H9 (cell line): Measurements from ENCODE around the gene LCMT1. TPM values are rescaled to one million over a fixed set of nuclear protein-coding genes. Genes with fewer than 3 reads are reported as not detected.

Experiments
- DNase-seq: peaks from one replicate; pipeline ENCODE4 v3.0.0-alpha.2; 2017
- H2AFZ ChIP-seq: one replicate; pipeline ENCODE4 v1.6.1; 2013; ENCODE audit warnings: mild to moderate bottlenecking, low read length, control low read depth, moderate library complexity
- H2AK5ac ChIP-seq: 2 replicates; pipeline ENCODE4 v1.6.1; 2013; ENCODE audit warnings: low read length, control low read depth, mixed read lengths; ENCODE audit not compliant: insufficient read length
- H2BK120ac ChIP-seq: one replicate; pipeline ENCODE4 v1.6.1; 2013; ENCODE audit warnings: low read depth, mild to moderate bottlenecking, low read length, control low read depth, inconsistent platforms; ENCODE audit not compliant: poor library complexity, severe bottlenecking
- H2BK12ac ChIP-seq: 2 replicates; pipeline ENCODE4 v1.6.1; 2013; ENCODE audit warnings: low read length, control low read depth, mixed read lengths, low read depth; ENCODE audit not compliant: insufficient read length
- H2BK15ac ChIP-seq: 2 replicates; pipeline ENCODE4 v1.6.1; 2013; ENCODE audit warnings: low read depth, low read length, control low read depth
- H2BK20ac ChIP-seq: one replicate; pipeline ENCODE4 v1.6.1; 2013; ENCODE audit warnings: low read depth, mild to moderate bottlenecking, low read length, control low read depth, inconsistent platforms; ENCODE audit not compliant: poor library complexity, severe bottlenecking
- H2BK5ac ChIP-seq: 2 replicates; pipeline ENCODE4 v1.6.1; 2013; ENCODE audit warnings: low read length, control low read depth, mixed read lengths; ENCODE audit not compliant: insufficient read length
- H3K14ac ChIP-seq: 2 replicates; pipeline ENCODE4 v1.6.1; 2013; ENCODE audit warnings: low read length, control low read depth; ENCODE audit not compliant: insufficient read depth
- H3K18ac ChIP-seq: 2 replicates; pipeline ENCODE4 v1.6.1; 2013; ENCODE audit warnings: low read depth, mild to moderate bottlenecking, mixed read lengths, low read length, control low read depth; ENCODE audit not compliant: insufficient read length
- H3K23ac ChIP-seq: 2 replicates; pipeline ENCODE4 v1.6.1; 2013; ENCODE audit warnings: low read length, control low read depth, mixed read lengths, low read depth; ENCODE audit not compliant: insufficient read length
- H3K23me2 ChIP-seq: 2 replicates; pipeline ENCODE4 v1.6.1; 2013; ENCODE audit warnings: low read depth, mild to moderate bottlenecking, mixed read lengths, low read length, control low read depth; ENCODE audit not compliant: insufficient read length, poor library complexity, severe bottlenecking
- H3K27ac ChIP-seq: 2 replicates; pipeline ENCODE4 v1.5.1; 2013; ENCODE audit warnings: low read length, control low read depth, mixed read lengths, low read depth; ENCODE audit not compliant: insufficient read length
- H3K27me3 ChIP-seq: 2 replicates; pipeline ENCODE4 v1.6.1; 2013; ENCODE audit warnings: low read length, control low read depth, inconsistent platforms; ENCODE audit not compliant: insufficient read depth
- H3K4ac ChIP-seq: 2 replicates; pipeline ENCODE4 v1.6.1; 2013; ENCODE audit warnings: low read depth, mild to moderate bottlenecking, control low read depth, inconsistent platforms, low read length, moderate library complexity
- H3K4me1 ChIP-seq: 2 replicates; pipeline ENCODE4 v1.6.1; 2013; ENCODE audit warnings: low read length, control low read depth, inconsistent platforms; ENCODE audit not compliant: insufficient read depth
- H3K4me2 ChIP-seq: 2 replicates; pipeline ENCODE4 v1.6.1; 2013; ENCODE audit warnings: low read length, control low read depth, mixed read lengths; ENCODE audit not compliant: insufficient read length, insufficient read depth
- H3K56ac ChIP-seq: 2 replicates; pipeline ENCODE4 v1.6.1; 2013; ENCODE audit warnings: low read depth, mild to moderate bottlenecking, mixed read lengths, low read length, control low read depth; ENCODE audit not compliant: insufficient read length
- H3K79me1 ChIP-seq: 2 replicates; pipeline ENCODE4 v1.6.1; 2013; ENCODE audit warnings: low read depth, mild to moderate bottlenecking, moderate library complexity, low read length, control low read depth, inconsistent platforms; ENCODE audit not compliant: insufficient read depth, poor library complexity, severe bottlenecking
- H3K79me2 ChIP-seq: 2 replicates; pipeline ENCODE4 v1.6.1; 2013; ENCODE audit warnings: low read length, control low read depth, inconsistent platforms; ENCODE audit not compliant: insufficient read depth
- H3K9ac ChIP-seq: 2 replicates; pipeline ENCODE4 v1.6.1; 2013; ENCODE audit warnings: low read length, control low read depth, mixed read lengths; ENCODE audit not compliant: insufficient read length; ENCODE audit errors: extremely low read depth
- H3K9me3 ChIP-seq: one replicate; pipeline ENCODE4 v1.6.1; 2013; ENCODE audit warnings: low read depth, low read length, inconsistent platforms; ENCODE audit not compliant: control insufficient read depth
- H3T11ph ChIP-seq: one replicate; pipeline ENCODE4 v1.6.1; 2013; ENCODE audit warnings: mild to moderate bottlenecking, low read length, control low read depth, inconsistent platforms
- H4K20me1 ChIP-seq: one replicate; pipeline ENCODE4 v1.6.1; 2013; ENCODE audit not compliant: control insufficient read depth, insufficient read length, insufficient read depth
- H4K5ac ChIP-seq: 2 replicates; pipeline ENCODE4 v1.6.1; 2013; ENCODE audit warnings: low read depth, mild to moderate bottlenecking, mixed read lengths, low read length, control low read depth; ENCODE audit not compliant: insufficient read length
- H4K8ac ChIP-seq: replicated peaks from 2 replicates; pipeline ENCODE4 v1.6.1; 2013; ENCODE audit warnings: low read length, control low read depth, mixed read lengths, low read depth; ENCODE audit not compliant: insufficient read length
- H4K91ac ChIP-seq: 2 replicates; pipeline ENCODE4 v1.6.1; 2013; ENCODE audit warnings: low read depth, mild to moderate bottlenecking, moderate library complexity, mixed read lengths, low read length, control low read depth; ENCODE audit not compliant: insufficient read length
- H3K27ac Mint-ChIP-seq, 3 experiments: 2 replicates in 2 of 3; 3 replicates in 1 of 3; pipeline ENCODE4 v1.8.0; 2020 to 2021; ENCODE audit warnings: mixed read lengths in 3 of 3, mild to moderate bottlenecking in 1 of 3, moderate library complexity in 1 of 3
- H3K27me3 Mint-ChIP-seq: 2 replicates; pipeline ENCODE4 v1.8.0; 2021; ENCODE audit warnings: low read depth, mild to moderate bottlenecking, moderate library complexity, mixed read lengths
- H3K36me3 Mint-ChIP-seq, 3 experiments: 2 replicates in 2 of 3; 3 replicates in 1 of 3; pipeline ENCODE4 v1.8.0; 2020 to 2021; ENCODE audit warnings: low read depth in 3 of 3, mixed read lengths in 3 of 3; ENCODE audit not compliant: insufficient read depth in 1 of 3
- H3K4me1 Mint-ChIP-seq, 2 experiments: 2 replicates each; pipeline ENCODE4 v1.8.0; 2020; ENCODE audit warnings: mixed read lengths in 2 of 2
- H3K4me3 Mint-ChIP-seq, 2 experiments: 2 replicates in 1 of 2; 3 replicates in 1 of 2; pipeline ENCODE4 v1.8.0; 2020 to 2021; ENCODE audit warnings: mild to moderate bottlenecking in 2 of 2, mixed read lengths in 2 of 2, moderate library complexity in 1 of 2
- H3K9me3 Mint-ChIP-seq, 2 experiments: 2 replicates in 1 of 2; 3 replicates in 1 of 2; pipeline ENCODE4 v1.8.0; 2020; ENCODE audit warnings: mild to moderate bottlenecking in 2 of 2, mixed read lengths in 2 of 2, moderate library complexity in 1 of 2
- WGBS: extraction: QIAGEN DNeasy Blood & Tissue Kit; methylation state at CpG from one replicate; pipeline ENCODE4 v1.1.7; 2013; ENCODE audit warnings: missing lambda C conversion rate, low lambda C conversion rate, mixed read lengths; ENCODE audit not compliant: insufficient read length; ENCODE audit errors: extremely low coverage; 5-methylcytosine and 5-hydroxymethylcytosine counted together
- total RNA-seq: library from RNA; stranded (reverse); gene quantifications from 2 replicates; pipeline ENCODE4 v1.2.1, GENCODE V29; 2021
- TF ChIP-seq, protein P1 (sequence below): fragments of 200-600 bp; sonication (generic); conservative IDR thresholded peaks from 3 replicates; pipeline ENCODE4 v1.8.0; 2021; ENCODE audit warnings: antibody characterized with exemption, mild to moderate bottlenecking

The LCMT1 gene
- total RNA-seq, 1 experiment from 2014 or later = 81.2 TPM

GRCh38 chr16:25172831-25173230, 61.3 kb downstream of the LCMT1 start:
- H3K4ac ChIP-seq = no peak overlapping the region
- no peak overlapping the region for H2AK5ac ChIP-seq
- Mint-ChIP-seq H3K27me3 (no peaks in the 10 kb centered on the region), H3K4me1 (no peaks in the 10 kb centered on the region), H3K36me3 (peaks cover 19 to 60% (median 52%) of the 10 kb centered on the region in 3 experiments; a peak in 6 of 7 replicates), H3K27ac (no peak overlapping the region; a peak in 1 of 7 replicates), H3K4me3 (no peak overlapping the region), H3K9me3 (no peaks in the 10 kb centered on the region)
- H3K27ac ChIP-seq = no peak overlapping the region
- H2BK120ac ChIP-seq = no peak overlapping the region
- no peak overlapping the region for H2BK20ac ChIP-seq
- no peak overlapping the region for H2BK12ac ChIP-seq
- H3K4me2 ChIP-seq = no peak overlapping the region
- no peaks in the 10 kb centered on the region for H4K20me1 ChIP-seq
- H3K4me1 ChIP-seq = no peaks in the 10 kb centered on the region
- no peaks in the 10 kb centered on the region for H3K79me1 ChIP-seq
- no peak overlapping the region for H3K56ac ChIP-seq
- TF ChIP-seq, protein P1, sequence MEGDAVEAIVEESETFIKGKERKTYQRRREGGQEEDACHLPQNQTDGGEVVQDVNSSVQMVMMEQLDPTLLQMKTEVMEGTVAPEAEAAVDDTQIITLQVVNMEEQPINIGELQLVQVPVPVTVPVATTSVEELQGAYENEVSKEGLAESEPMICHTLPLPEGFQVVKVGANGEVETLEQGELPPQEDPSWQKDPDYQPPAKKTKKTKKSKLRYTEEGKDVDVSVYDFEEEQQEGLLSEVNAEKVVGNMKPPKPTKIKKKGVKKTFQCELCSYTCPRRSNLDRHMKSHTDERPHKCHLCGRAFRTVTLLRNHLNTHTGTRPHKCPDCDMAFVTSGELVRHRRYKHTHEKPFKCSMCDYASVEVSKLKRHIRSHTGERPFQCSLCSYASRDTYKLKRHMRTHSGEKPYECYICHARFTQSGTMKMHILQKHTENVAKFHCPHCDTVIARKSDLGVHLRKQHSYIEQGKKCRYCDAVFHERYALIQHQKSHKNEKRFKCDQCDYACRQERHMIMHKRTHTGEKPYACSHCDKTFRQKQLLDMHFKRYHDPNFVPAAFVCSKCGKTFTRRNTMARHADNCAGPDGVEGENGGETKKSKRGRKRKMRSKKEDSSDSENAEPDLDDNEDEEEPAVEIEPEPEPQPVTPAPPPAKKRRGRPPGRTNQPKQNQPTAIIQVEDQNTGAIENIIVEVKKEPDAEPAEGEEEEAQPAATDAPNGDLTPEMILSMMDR = no peak
- no CpG with 5 or more reads among the region's 8 CpGs for WGBS
- H4K5ac ChIP-seq = no peak overlapping the region
- H3T11ph ChIP-seq = no peak overlapping the region
- no peaks in the 10 kb centered on the region for H3K9me3 ChIP-seq
- H4K8ac ChIP-seq = no peak overlapping the region
- no peak overlapping the region for H4K91ac ChIP-seq
- H3K79me2 ChIP-seq = no peaks in the 10 kb centered on the region
- H2BK5ac ChIP-seq = no peak overlapping the region
- H3K23ac ChIP-seq = no peak overlapping the region
- H3K9ac ChIP-seq = no peak overlapping the region
- no peak for DNase-seq
- no peaks in the 10 kb centered on the region for H3K23me2 ChIP-seq
- H2BK15ac ChIP-seq = no peak overlapping the region
- H3K14ac ChIP-seq = no peak overlapping the region
- H3K18ac ChIP-seq = no peak overlapping the region
- no peaks in the 10 kb centered on the region for H3K27me3 ChIP-seq
- H2AFZ ChIP-seq = no peak overlapping the region
